A673 (cell line): ENCODE results near the gene MALL.

Experiments used
- CTCF ChIP-seq: fragments of 300-800, 200-600 bp; sonication (generic); conservative IDR thresholded peaks from 2 replicates; pipeline ENCODE4 v1.5.1; 2017; ENCODE audit warnings: low read depth, mild to moderate bottlenecking, antibody characterized with exemption, low read length, moderate library complexity, mixed read lengths
- EZH2 ChIP-seq: fragments of 200-600 bp; sonication (generic); IDR thresholded peaks from 2 replicates; pipeline ENCODE4 v1.6.1; 2017; ENCODE audit warnings: borderline replicate concordance, low read depth, mild to moderate bottlenecking, mixed read lengths, antibody characterized with exemption, low read length; ENCODE audit not compliant: poor library complexity, severe bottlenecking

DNA sequence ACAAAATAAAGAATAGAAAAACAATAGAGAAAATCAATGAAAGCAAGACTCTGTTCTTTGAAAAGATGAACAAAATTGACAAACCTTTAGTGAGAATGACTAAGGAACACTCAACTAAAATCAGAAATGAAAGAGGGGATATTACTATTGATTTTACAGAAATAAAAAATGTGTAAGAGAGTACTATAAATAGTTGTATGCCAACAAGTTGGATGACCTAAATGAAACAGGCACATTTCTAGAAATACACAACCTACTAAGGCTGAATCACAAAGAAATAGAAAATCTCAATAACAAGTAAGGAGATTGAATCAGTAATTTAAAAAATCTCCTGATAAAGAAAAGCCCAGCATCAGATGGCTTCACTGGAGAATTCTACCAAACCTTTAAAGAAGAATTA lies 18.4 kb upstream of the MALL start:
- TF ChIP-seq CTCF (no peak), EZH2 (no peak)
